Midbrain (tissue), 1 donor: Measurements from ENCODE around the gene HMGCR.

Experiments used
- DNase-seq: peaks from one replicate; lab custom pipeline; 2025; lab: John Stamatoyannopoulos, UW

Gene HMGCR

GRCh38 chr5:75381456-75381855 is 44.4 kb downstream of the HMGCR start:
- DNase-seq = no peak

- DNase-seq = no peak
Measured at GRCh38 chr5:75384218-75384617, 47.2 kb downstream of the HMGCR start.

DNA sequence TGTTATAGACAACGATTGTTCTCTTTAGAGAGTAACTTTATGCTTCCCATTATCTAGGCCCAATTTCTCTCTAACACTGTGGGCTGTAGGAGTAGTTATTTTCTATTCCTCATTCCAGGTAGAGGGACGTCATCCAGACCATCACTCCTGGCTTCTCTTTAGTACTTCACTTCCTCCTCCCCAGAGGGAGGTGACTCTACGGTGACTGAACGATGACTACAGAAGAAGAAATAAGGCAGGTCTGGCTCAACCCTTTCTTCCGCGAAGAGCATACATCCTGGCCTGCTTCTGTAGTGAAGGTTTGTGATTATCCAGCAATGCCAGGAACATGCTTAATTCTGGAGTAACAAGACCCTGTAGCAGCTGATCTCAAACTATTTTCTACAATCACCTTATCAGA is 50.8 kb downstream of the HMGCR start:
- DNase-seq = no peak

DNA sequence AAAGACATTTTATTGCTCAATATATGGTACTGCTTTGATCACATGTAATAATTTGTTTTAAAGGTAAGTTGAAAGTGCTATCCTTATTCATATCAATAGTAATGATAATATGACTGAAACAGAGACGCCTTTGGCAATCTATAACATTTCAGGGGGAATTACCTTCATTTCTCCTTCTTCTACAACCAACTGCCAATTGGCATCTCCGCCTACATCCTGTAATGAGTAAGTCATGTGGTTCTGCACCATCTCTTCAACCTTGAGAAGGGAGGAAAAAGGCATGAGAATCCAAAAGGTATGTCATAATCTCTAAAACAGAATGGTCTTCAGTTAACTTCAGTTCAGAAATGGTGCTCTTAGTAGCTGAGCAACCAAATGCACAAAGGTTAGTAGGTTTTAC is 52.4 kb downstream of the HMGCR start:
- DNase-seq = no peak

DNA sequence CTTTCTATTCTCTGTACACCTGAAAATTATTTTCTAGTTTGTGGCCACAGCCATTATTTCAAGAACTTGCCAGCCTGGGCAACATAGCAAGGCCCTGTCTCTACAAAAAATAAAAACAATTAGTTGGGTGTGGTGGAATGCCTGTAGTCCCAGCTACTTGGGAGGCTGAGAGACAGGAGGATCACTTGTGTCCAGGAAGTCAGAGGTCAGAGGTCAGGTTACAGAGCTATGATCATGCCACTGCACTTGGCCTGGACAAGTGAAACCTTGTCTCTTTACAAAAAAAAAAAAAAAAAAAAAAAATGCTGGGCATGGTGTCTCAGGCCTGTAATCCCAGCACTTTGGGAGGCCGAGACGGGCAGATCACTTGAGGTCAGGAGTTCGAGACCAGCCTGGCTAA is 58.3 kb downstream of the HMGCR start:
- DNase-seq = no peak

- DNase-seq = no peak
Measured at GRCh38 chr5:75405296-75405695, 68.3 kb downstream of the HMGCR start.
